ENCODE results near the gene HOXA1. TPM values are rescaled to one million over a fixed set of nuclear protein-coding genes. Genes with fewer than 3 reads are reported as not detected.

Gene HOXA1
- total and polyA plus RNA-seq, 2 of the 8 experiments (the other 6 are each of a cell fraction or from before 2014, with no cell fraction given), result not detected

GRCh38 chr7:27053153-27053552 lies 42.6 kb downstream of the HOXA1 start:
- Histone ChIP-seq H2AK5ac (ENCODE audit: low read depth, low read length) (no peak overlapping the region), H3K56ac (replicated peaks; ENCODE audit: insufficient read length, low read depth, low read length) (no peak overlapping the region), H3K4me3 (ENCODE audit: extremely low read depth in 1 of 4, insufficient read depth in 2 of 4, low read depth in 3 of 4, low read length in 4 of 4) (no peak overlapping the region), H2AFZ (ENCODE audit: low read length) (peak overlapping the region; percentile 96; the same call in 1 of the 2 replicates), H4K20me1 (replicated peaks in 1 of 2; ENCODE audit: control insufficient read depth in 1 of 2, insufficient read depth in 2 of 2, low read length in 2 of 2) (no peaks in the 10 kb centered on the region), H3K18ac (ENCODE audit: extremely low read depth, low read length) (no peak overlapping the region), H2BK120ac (replicated peaks; ENCODE audit: low read depth, low read length) (no peak overlapping the region), H4K8ac (ENCODE audit: extremely low read depth, insufficient read depth, low read length) (no peak overlapping the region), H3K79me2 (ENCODE audit: control insufficient read depth in 1 of 2, insufficient read depth in 2 of 2, low read length in 2 of 2) (no peaks in the 10 kb centered on the region), H3K27ac (ENCODE audit: low read depth, low read length) (no peak overlapping the region), H3K23me2 (ENCODE audit: low read depth, low read length) (no peaks in the 10 kb centered on the region), H3K9ac (replicated peaks in 1 of 4; ENCODE audit: extremely low read depth in 1 of 4, low read depth in 3 of 4, low read length in 3 of 4) (no peak overlapping the region), H3K23ac (ENCODE audit: insufficient read length) (no peak overlapping the region), H2BK15ac (ENCODE audit: low read length) (no peak overlapping the region), H4K91ac (replicated peaks; ENCODE audit: insufficient read length, low read length) (no peak overlapping the region), H2BK20ac (ENCODE audit: low read length) (no peak overlapping the region), H3K36me3 (ENCODE audit: control insufficient read depth in 2 of 4, insufficient read depth in 4 of 4, low read length in 3 of 4) (no peaks in the 10 kb centered on the region), H3K9me3 (ENCODE audit: insufficient read depth in 2 of 2, low read depth in 1 of 2, low read length in 1 of 2) (no peaks in the 10 kb centered on the region), H3K27me3 (replicated peaks in 1 of 4; ENCODE audit: control insufficient read depth in 3 of 4, extremely low read depth in 1 of 4, insufficient read depth in 3 of 4, low read length in 3 of 4) (no peaks in the 10 kb centered on the region), H3K79me1 (ENCODE audit: low read depth, low read length) (no peaks in the 10 kb centered on the region), H4K5ac (ENCODE audit: insufficient read length, low read depth, low read length) (no peak overlapping the region), H3K4me2 (ENCODE audit: insufficient read depth in 1 of 2, low read depth in 2 of 2, low read length in 2 of 2) (no peak overlapping the region; a peak in 1 of 4 replicates), H3K4me1 (replicated peaks in 1 of 4; ENCODE audit: control insufficient read depth in 3 of 4, insufficient read depth in 4 of 4, low read length in 3 of 4) (peaks cover 0 to 4% (median 0%) of the 10 kb centered on the region in 4 experiments; a peak in 2 of 7 replicates), H3K14ac (ENCODE audit: insufficient read length) (no peak overlapping the region), H2BK5ac (ENCODE audit: low read depth, low read length) (no peak overlapping the region), H3K4ac (replicated peaks; ENCODE audit: insufficient read length, low read depth, low read length) (no peak overlapping the region), H2BK12ac (ENCODE audit: low read depth, low read length) (no peak overlapping the region)
- POLR2A ChIA-PET (ENCODE audit: partially characterized antibody), result interaction anchor here (0.9 kb wide), 1 partner anchor 16 kb away, joined by 4 read pairs; no protein-coding TSS in a partner anchor
- CTCF ChIA-PET (ENCODE audit: partially characterized antibody), result no interaction called here
- 52% methylated on average over 3 of the region's 3 CpGs; no CpG with 5 or more reads in 1 of the 2 experiments for WGBS, 2 experiments (ENCODE audit: extremely low coverage in 1 of 2, insufficient coverage in 1 of 2, insufficient read length in 1 of 2, insufficient replicate concordance in 2 of 2, low coverage in 1 of 2, low lambda C conversion rate in 2 of 2, missing lambda C conversion rate in 1 of 2)
- DNase-seq (ENCODE audit: low read depth in 1 of 2, low spot score in 2 of 2) (no peak), FAIRE-seq (no peak)
- TF ChIP-seq ASH2L (IDR thresholded peaks at IDR 0.05; ENCODE audit: low read length), result no peak
